Skeletal muscle satellite cell (primary cell): ENCODE results near the gene TRIM32.
A peak's percentile ranks its signal among the peaks of the same experiment; 100 is the strongest.

Experiments
- H3K27me3 ChIP-seq: 2 replicates; pipeline ENCODE4 v1.7.0; 2013; ENCODE audit warnings: low read length; ENCODE audit not compliant: control insufficient read depth, insufficient read depth
- H3K36me3 ChIP-seq: 2 replicates; pipeline ENCODE4 v1.7.0; 2013; ENCODE audit warnings: mild to moderate bottlenecking, control low read depth, low read length; ENCODE audit not compliant: insufficient read depth
- H3K4me1 ChIP-seq: 2 replicates; pipeline ENCODE4 v1.7.0; 2013; ENCODE audit warnings: low read length; ENCODE audit not compliant: control insufficient read depth, insufficient read depth
- H3K4me2 ChIP-seq: 2 replicates; pipeline ENCODE4 v1.7.0; 2013; ENCODE audit warnings: mild to moderate bottlenecking, low read length
- H3K4me3 ChIP-seq: 2 replicates; pipeline ENCODE4 v1.7.0; 2013; ENCODE audit warnings: low read length
- H3K9ac ChIP-seq: 2 replicates; pipeline ENCODE4 v1.7.0; 2013; ENCODE audit warnings: mild to moderate bottlenecking, low read depth, low read length, moderate library complexity
- H3K9me3 ChIP-seq: replicated peaks from 2 replicates; pipeline ENCODE4 v1.7.0; 2013; ENCODE audit warnings: mild to moderate bottlenecking, control low read depth, low read length

The TRIM32 gene

GRCh38 chr9:116716438-116716837 lies 29.3 kb downstream of the TRIM32 start:
- no peaks in the 10 kb centered on the region for H3K36me3 ChIP-seq
- no peak overlapping the region for H3K4me3 ChIP-seq
- H3K4me2 ChIP-seq, result no peak overlapping the region
- H3K9ac ChIP-seq, result no peak overlapping the region
- H3K27me3 ChIP-seq, result no peaks in the 10 kb centered on the region
- H3K4me1 ChIP-seq, result no peaks in the 10 kb centered on the region
- no peaks in the 10 kb centered on the region for H3K9me3 ChIP-seq

- H3K4me3 ChIP-seq, result no peak overlapping the region
- no peak overlapping the region for H3K4me2 ChIP-seq
- H3K4me1 ChIP-seq, result no peaks in the 10 kb centered on the region
- no peaks in the 10 kb centered on the region for H3K9me3 ChIP-seq
- H3K9ac ChIP-seq, result no peak overlapping the region
- no peaks in the 10 kb centered on the region for H3K36me3 ChIP-seq
- no peaks in the 10 kb centered on the region for H3K27me3 ChIP-seq
These were observed 30.0 kb downstream of the TRIM32 start for GRCh38 chr9:116717150-116717549.

- no peak overlapping the region for H3K9ac ChIP-seq
- no peaks in the 10 kb centered on the region for H3K27me3 ChIP-seq
- no peak overlapping the region for H3K4me3 ChIP-seq
- H3K4me2 ChIP-seq, result no peak overlapping the region
- H3K4me1 ChIP-seq, result no peaks in the 10 kb centered on the region
- H3K9me3 ChIP-seq, result no peaks in the 10 kb centered on the region
- no peaks in the 10 kb centered on the region for H3K36me3 ChIP-seq
These were observed 31.0 kb downstream of the TRIM32 start for GRCh38 chr9:116718111-116718510.

GRCh38 chr9:116720111-116720510 lies 33.0 kb downstream of the TRIM32 start:
- Histone ChIP-seq H3K27me3 (peaks cover under 1% of the 10 kb centered on the region), H3K4me2 (no peak overlapping the region), H3K36me3 (no peaks in the 10 kb centered on the region), H3K9ac (no peak overlapping the region), H3K4me3 (no peak overlapping the region), H3K4me1 (no peaks in the 10 kb centered on the region), H3K9me3 (no peaks in the 10 kb centered on the region)

GRCh38 chr9:116721411-116721810 lies 34.3 kb downstream of the TRIM32 start:
- H3K9me3 ChIP-seq, result no peaks in the 10 kb centered on the region
- H3K27me3 ChIP-seq, result peaks cover 3% of the 10 kb centered on the region
- no peaks in the 10 kb centered on the region for H3K36me3 ChIP-seq
- no peak overlapping the region for H3K9ac ChIP-seq
- H3K4me2 ChIP-seq, result no peak overlapping the region
- no peak overlapping the region for H3K4me3 ChIP-seq
- no peaks in the 10 kb centered on the region for H3K4me1 ChIP-seq

- H3K9ac ChIP-seq, result no peak overlapping the region
- peaks cover 3% of the 10 kb centered on the region for H3K27me3 ChIP-seq
- H3K9me3 ChIP-seq, result no peaks in the 10 kb centered on the region
- no peaks in the 10 kb centered on the region for H3K36me3 ChIP-seq
- no peak overlapping the region for H3K4me3 ChIP-seq
- no peak overlapping the region for H3K4me2 ChIP-seq
- no peaks in the 10 kb centered on the region for H3K4me1 ChIP-seq
These were observed 34.8 kb downstream of the TRIM32 start for GRCh38 chr9:116721944-116722343.

GRCh38 chr9:116724123-116724522 lies 37.0 kb downstream of the TRIM32 start:
- H3K9ac ChIP-seq, result no peak overlapping the region
- no peaks in the 10 kb centered on the region for H3K36me3 ChIP-seq
- no peak overlapping the region for H3K4me2 ChIP-seq
- H3K4me1 ChIP-seq, result no peaks in the 10 kb centered on the region
- no peaks in the 10 kb centered on the region for H3K9me3 ChIP-seq
- H3K27me3 ChIP-seq, result peaks cover 3% of the 10 kb centered on the region
- no peak overlapping the region for H3K4me3 ChIP-seq

GRCh38 chr9:116726602-116727001 lies 39.5 kb downstream of the TRIM32 start:
- Histone ChIP-seq H3K27me3 (peaks cover 3% of the 10 kb centered on the region), H3K4me1 (no peaks in the 10 kb centered on the region), H3K4me2 (no peak overlapping the region), H3K4me3 (no peak overlapping the region), H3K9ac (no peak overlapping the region), H3K9me3 (no peaks in the 10 kb centered on the region), H3K36me3 (no peaks in the 10 kb centered on the region)

- no peak overlapping the region for H3K4me2 ChIP-seq
- H3K27me3 ChIP-seq, result peaks cover 13% of the 10 kb centered on the region
- H3K9ac ChIP-seq, result no peak overlapping the region
- no peak overlapping the region for H3K4me3 ChIP-seq
- peaks cover 2% of the 10 kb centered on the region for H3K4me1 ChIP-seq
- H3K36me3 ChIP-seq, result no peaks in the 10 kb centered on the region
- no peaks in the 10 kb centered on the region for H3K9me3 ChIP-seq
These were observed 46.0 kb downstream of the TRIM32 start for GRCh38 chr9:116733010-116733641.

GRCh38 chr9:116736399-116737151 lies 49.5 kb downstream of the TRIM32 start:
- Histone ChIP-seq H3K9me3 (no peaks in the 10 kb centered on the region), H3K4me3 (no peak overlapping the region), H3K4me2 (no peak overlapping the region), H3K36me3 (no peaks in the 10 kb centered on the region), H3K4me1 (peaks cover 2% of the 10 kb centered on the region), H3K27me3 (peaks cover 13% of the 10 kb centered on the region), H3K9ac (no peak overlapping the region)

GRCh38 chr9:116737152-116737546 lies 50.0 kb downstream of the TRIM32 start:
- Histone ChIP-seq H3K9me3 (no peaks in the 10 kb centered on the region), H3K4me2 (peak overlapping the region; percentile 76), H3K27me3 (peaks cover 13% of the 10 kb centered on the region), H3K4me1 (peaks cover 2% of the 10 kb centered on the region), H3K36me3 (no peaks in the 10 kb centered on the region), H3K9ac (no peak overlapping the region), H3K4me3 (no peak overlapping the region)
